HG03196 (cell line): ENCODE data around the gene KIZ.
"Not testable (repeated sequence)": the region's sequence is repeated elsewhere in the genome, so short reads cannot be mapped to it uniquely, and the experiment has no call there.

ENCODE experiments used
- ATAC-seq: cut with Tn5 transposase; IDR thresholded peaks from one replicate; pipeline ENCODE4 v1.9.1; 2021; ENCODE audit not compliant: unreplicated experiment

KIZ gene

DNA sequence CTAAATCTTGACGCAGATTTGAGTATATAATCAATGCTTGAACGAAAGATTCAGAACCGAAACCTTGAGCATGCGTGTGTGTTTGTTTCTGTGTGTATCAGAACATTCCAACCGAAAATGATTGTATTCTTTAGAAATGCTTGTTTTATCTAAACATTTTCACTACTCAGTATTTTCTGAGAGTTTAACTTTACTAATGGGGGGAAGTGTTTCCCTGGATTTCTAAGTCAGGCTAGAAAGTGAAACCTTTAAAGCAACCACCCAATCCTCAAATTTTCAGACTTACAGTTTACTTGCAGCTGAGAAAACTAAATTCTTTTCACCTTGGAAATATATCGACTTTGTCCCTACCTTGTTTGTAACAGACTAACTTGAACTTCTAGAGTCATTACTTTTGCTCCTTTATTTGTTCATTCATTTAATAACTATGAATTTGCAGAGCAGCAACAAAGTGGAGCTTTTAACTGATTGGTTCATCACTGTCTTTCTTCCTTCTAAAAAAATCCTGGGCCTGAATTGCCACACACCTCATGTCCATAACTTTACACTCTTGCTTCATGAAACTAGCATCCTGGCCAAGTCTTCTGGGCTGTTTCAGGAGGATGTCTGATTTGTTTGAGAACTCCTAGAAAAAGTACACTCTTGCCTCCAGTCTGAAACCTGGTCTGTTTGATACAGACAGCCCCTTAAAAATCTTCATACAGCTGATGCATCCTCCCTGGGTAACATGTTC lies 99.5 kb downstream of the KIZ start:
- ATAC-seq, result no peak

GRCh38 chr20:21228511-21228910 lies 102.6 kb downstream of the KIZ start:
- ATAC-seq, result peak; percentile 82

GRCh38 chr20:21229163-21229562 lies 103.3 kb downstream of the KIZ start:
- ATAC-seq, result no peak

DNA sequence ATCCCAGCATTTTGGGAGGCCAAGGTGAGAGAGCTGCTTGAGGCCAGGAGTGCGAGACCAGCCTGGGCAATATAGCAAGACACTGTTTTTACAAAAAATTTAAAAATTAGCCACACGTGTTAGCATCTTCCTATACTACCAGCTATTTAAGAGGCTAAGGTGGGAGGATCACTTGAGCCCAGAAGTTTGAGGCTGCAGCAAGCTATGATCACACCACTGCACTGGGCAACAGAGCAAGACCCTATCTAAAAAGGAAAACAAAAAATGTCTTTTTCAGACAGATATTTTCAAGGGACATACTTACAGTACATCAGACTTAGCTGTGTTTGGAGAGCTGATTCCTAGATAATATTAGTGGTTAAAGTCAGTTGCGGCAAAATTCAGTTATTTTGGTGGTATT lies 104.3 kb downstream of the KIZ start:
- ATAC-seq, result no peak

DNA sequence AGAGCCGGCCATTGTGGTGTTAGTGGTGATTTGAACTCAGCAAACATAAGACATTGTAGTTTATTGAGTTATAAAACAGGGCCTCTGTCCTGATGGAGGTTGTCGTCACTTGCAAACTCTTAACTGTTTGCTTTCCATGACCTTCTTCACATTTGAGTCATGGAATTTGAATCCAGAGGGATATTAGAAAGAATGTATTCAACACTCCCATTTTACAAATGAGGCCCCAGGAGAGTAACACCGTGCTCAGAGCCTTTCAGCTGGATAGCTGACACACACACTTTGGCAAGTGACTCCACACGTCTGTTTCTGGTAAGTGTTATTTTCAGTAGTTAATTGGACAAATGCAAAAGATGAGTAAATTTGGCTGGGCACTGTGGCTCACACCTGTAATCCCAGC lies 104.8 kb downstream of the KIZ start:
- no peak for ATAC-seq

GRCh38 chr20:21232546-21233280 lies 106.8 kb downstream of the KIZ start:
- ATAC-seq, result no peak

GRCh38 chr20:21234324-21234723 lies 108.4 kb downstream of the KIZ start:
- ATAC-seq, result no peak

GRCh38 chr20:21234806-21235483 lies 109.1 kb downstream of the KIZ start:
- ATAC-seq, result no peak

DNA sequence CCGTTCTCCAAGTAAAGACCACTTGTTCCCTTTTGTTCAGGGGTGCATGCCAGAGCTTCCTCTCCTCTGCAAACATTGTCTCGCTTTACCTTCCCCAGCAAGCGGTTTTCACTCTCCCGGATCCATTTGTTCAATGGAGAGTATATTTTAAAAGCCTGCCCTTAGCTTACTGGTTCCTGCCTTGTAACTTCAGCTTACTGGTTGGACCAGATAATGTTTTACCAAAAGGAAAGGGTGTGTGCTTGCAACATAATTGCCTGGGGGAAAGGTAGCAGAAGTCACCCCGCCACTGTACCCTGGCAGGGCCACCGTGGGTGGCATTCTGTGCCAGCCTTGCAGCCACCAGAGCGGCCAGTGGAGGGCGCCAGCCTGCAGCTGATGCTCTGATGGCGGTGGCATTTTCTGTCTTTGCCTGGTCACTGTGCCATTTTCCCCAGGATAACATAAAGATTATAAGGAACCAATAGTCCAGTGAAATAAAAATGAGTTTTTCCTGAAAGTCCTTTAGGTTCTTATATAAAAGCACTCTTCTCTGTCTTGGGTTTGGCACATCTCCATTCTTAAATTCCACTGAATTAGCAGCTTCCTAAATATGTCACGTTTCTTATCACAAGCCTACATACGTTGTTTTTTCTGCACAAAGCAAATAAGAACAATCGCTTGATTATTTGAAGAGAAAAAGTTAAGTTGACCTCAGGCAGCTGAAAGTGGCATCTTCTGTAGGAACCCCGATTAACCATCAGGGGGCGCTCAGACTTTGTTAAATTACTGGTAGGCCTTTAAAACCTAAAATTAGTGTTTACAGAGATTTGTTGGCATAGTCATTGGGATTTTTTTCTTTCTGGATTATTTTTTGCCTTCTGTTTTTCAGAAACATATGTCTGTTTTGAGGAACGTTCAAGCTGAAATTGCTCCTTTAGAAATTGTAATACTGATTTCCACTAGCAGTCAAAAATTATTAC lies 109.9 kb downstream of the KIZ start:
- no peak for ATAC-seq

GRCh38 chr20:21237956-21238799 lies 112.3 kb downstream of the KIZ start:
- no peak for ATAC-seq

- ATAC-seq, result no peak
Measured at GRCh38 chr20:21238818-21239536, 113.1 kb downstream of the KIZ start.

DNA sequence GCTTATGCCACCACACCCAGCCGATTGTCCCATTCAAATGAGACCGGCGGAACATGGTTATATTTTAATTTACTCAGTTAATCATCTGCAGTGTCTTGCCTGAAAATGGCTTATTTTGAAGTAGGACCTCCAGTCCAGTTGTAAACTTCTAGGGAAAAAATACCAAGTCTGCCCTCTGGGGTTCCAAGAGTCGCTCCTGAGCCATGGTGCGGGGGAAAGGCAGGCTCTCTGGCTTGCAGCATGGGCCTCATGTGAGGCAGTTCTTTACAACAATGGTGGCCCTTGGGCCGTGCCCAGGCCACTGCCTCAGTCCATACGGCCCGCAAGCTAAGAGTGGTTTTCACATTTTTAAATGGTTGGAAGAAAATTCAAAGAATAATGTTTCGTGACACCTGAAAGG lies 114.5 kb downstream of the KIZ start:
- ATAC-seq, result no peak

DNA sequence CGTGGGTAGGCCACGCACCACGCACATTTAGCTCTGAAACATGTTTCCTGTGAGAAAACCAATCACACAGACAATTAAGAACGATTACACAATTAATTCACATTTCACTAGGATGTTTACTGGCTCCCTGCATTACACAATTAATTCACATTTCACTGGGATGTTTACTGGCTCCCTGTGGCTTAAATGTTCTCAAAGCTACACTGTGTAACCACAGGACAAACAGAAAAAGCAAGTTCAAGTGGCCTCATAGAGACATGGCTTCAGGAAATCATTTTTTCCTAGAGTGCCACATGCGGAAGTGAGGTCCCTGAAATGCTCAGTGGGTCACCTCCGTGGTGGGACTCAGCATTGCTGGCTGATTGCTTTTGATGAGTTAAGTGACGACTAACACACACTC lies 115.5 kb downstream of the KIZ start:
- no peak for ATAC-seq

DNA sequence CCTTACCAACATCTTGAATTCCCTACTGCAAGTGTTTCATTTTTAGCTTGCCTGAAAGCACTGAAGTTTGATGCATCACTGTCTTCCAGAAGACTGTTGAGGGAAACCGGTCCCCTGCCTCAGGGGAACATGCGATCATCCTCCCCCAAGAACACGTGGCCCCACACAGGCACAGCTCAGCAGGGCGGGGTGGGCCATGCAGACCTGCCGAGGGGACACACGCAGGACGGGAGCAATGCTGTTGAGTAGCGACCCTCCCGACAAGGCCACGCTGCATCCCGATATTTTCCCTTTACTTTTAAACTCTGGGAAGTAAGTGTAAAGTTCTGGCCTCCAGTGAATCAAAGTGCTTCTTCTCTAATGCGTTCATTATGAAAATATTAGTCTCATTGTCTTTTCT lies 117.9 kb downstream of the KIZ start:
- ATAC-seq, result no peak

- ATAC-seq, result no peak
Measured at GRCh38 chr20:21244808-21245207, 118.9 kb downstream of the KIZ start.

DNA sequence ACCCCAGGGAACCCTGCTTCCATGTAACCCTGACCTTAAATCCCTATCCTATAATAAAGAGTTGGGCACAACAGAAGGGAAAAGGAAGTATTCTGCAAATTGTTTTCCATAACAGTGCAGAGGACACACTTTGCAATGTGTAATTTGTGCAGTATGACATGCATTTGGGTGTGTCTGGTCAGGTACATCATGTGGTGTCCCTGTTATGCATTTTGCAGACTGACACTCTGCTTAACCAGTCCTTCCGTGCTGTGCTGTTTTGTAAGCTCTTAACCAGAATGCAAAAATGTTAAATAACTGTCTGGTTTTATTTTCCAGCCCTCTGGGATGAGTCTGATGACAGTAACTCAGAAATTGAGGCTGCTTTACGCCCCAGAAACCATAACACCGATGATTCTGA lies 120.3 kb downstream of the KIZ start:
- no peak for ATAC-seq

GRCh38 chr20:21247603-21248095 lies 121.8 kb downstream of the KIZ start:
- ATAC-seq, result not testable (repeated sequence)

DNA sequence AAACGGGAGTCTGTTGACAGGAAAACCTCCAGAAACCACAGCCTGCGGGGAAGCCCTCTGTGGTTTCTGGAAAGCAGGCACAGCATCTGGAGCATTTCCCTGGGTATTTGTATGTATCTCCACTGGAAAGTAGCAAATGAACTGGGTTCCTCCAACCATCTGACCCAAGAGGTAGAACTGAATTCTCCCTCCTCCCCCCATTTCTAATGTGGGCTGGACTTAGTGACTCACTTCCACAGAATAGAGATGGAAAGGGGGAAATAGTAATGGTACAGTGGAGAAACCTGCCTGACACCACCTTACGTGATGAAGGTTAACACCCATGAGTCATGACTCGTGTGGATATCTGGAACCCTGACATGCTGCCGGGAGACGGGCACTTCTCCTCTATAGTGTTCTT lies 125.4 kb downstream of the KIZ start:
- no peak for ATAC-seq

DNA sequence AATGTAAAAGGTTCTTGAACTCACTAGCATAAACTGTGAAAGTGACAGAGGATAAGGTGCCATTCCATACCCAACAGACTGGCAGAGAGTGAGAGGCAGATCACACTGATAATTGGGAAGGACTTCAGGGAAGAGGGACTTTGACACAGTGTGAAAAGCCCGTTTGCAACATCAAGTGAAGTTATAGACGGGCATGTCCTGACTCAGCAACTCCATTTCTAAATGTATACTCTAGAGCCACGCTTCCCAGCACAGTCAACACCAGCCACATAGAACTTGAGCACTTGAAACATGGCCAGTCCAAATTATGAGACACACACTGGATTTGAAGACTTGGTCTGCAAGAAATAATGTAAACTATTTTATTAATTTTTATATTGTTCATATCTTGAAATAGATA lies 131.3 kb downstream of the KIZ start:
- ATAC-seq, result no peak
